ENCODE results near the gene LCN6.

DNA sequence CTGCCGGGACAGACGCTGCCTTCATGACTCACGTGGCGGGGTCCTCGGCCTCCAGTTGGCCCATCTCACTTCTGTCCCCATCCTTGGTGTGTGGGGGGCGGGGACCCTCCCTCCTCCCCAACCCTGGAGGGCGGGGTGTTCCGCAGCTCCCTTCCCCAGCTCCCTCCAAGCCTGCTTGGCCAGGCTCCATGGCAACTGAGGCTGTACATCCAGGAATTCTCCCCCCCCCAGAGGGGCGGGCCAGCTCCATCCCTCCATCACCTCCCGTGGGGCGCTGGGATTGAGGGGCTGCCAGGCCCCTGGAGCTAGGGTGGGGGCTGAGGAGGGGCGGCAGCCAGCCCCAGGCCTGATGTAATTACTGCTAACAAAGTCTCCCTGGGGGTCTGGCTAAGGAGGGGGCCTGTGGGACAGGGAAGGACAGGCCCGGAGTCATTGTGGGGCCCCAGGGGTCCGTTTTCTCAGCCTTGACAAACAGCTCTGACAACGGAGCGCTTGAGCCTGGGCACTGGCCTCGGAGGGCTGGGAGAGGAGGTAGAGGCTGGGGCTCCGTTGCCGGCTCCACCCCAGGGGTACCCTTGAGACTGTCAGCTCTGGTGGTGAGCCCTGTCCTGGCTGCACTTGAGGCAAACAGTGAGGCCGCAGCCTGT, 28.0 kb downstream of the LCN6 start:
- TF ChIP-seq, protein P1, sequence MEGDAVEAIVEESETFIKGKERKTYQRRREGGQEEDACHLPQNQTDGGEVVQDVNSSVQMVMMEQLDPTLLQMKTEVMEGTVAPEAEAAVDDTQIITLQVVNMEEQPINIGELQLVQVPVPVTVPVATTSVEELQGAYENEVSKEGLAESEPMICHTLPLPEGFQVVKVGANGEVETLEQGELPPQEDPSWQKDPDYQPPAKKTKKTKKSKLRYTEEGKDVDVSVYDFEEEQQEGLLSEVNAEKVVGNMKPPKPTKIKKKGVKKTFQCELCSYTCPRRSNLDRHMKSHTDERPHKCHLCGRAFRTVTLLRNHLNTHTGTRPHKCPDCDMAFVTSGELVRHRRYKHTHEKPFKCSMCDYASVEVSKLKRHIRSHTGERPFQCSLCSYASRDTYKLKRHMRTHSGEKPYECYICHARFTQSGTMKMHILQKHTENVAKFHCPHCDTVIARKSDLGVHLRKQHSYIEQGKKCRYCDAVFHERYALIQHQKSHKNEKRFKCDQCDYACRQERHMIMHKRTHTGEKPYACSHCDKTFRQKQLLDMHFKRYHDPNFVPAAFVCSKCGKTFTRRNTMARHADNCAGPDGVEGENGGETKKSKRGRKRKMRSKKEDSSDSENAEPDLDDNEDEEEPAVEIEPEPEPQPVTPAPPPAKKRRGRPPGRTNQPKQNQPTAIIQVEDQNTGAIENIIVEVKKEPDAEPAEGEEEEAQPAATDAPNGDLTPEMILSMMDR (IDR thresholded peaks at IDR 0.05) = no peak
- TF ChIP-seq POLR2AphosphoS5 (IDR thresholded peaks at IDR 0.05; ENCODE audit: insufficient read depth in 1 of 2, low read depth in 1 of 2) = no peak
